PFSK-1 (cell line): ENCODE measurements around the gene SH3PXD2A.

Source experiments
- FOXP2 ChIP-seq: optimal IDR thresholded peaks from 2 replicates; pipeline ENCODE3; 2011; ENCODE audit warnings: borderline replicate concordance, control low read depth, inconsistent platforms; ENCODE audit not compliant: insufficient read depth; ENCODE audit errors: extremely low read length, extremely low read depth
- POLR2AphosphoS5 ChIP-seq: IDR thresholded peaks from 2 replicates; pipeline ENCODE4 v1.6.1; 2012; ENCODE audit warnings: low read depth, mild to moderate bottlenecking, control low read depth, low read length, moderate library complexity
- SIN3A ChIP-seq: IDR thresholded peaks from 2 replicates; pipeline ENCODE4 v1.6.1; 2012; ENCODE audit warnings: mild to moderate bottlenecking, low read length, moderate library complexity, borderline replicate concordance; ENCODE audit not compliant: insufficient read depth
- TAF1 ChIP-seq: IDR thresholded peaks from 2 replicates; pipeline ENCODE4 v1.6.1; 2012; ENCODE audit warnings: low read length, control low read depth, borderline replicate concordance; ENCODE audit not compliant: insufficient read depth
- TF ChIP-seq, protein P1 (sequence below), 2 experiments: IDR thresholded peaks; 2 replicates each; pipeline versions ENCODE4 v1.6.1 to v1.8.0; 2011 to 2012; ENCODE audit warnings: low read depth in 2 of 2, low read length in 2 of 2, control low read depth in 1 of 2, inconsistent platforms in 1 of 2, mild to moderate bottlenecking in 1 of 2, moderate library complexity in 1 of 2; ENCODE audit not compliant: insufficient read depth in 1 of 2

SH3PXD2A gene

DNA sequence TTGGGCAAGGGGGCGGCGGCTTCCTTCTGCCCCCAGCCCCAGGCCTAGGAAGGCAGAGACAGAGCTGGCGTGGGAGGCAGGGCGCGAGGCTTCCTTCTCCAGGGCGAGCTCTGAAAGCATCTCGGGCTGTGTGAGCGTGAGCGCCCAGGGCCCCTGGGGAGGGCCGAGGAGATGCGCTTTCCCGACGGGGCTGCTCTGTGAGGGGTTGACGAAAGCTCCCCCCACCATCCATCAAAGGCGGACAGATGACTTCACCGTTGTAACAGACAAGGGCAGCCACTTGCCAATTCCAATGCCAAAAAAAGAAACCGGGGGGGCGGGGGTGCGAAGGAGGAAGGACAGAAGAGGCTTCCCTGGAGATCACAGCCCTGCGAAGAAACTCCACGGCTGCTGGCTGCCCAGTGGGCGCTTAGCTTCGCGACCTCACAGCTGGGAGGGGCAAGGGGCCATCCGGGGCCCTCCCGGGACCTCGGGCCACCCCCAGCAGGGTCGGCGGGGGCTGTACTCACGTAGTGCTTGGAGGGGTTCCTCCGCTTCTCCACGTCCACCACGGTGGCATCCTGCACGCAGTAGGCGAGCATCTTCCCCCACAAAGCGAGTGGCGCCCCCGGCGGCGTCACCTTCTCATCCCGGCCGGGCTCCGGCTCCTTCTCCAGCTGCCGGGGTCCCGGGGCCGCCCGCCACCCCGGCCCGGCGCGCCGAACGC lies 537 bp downstream of the SH3PXD2A start:
- TF ChIP-seq POLR2AphosphoS5 (no peak), FOXP2 (no peak), SIN3A (no peak), TAF1 (no peak)
- TF ChIP-seq, protein P1, sequence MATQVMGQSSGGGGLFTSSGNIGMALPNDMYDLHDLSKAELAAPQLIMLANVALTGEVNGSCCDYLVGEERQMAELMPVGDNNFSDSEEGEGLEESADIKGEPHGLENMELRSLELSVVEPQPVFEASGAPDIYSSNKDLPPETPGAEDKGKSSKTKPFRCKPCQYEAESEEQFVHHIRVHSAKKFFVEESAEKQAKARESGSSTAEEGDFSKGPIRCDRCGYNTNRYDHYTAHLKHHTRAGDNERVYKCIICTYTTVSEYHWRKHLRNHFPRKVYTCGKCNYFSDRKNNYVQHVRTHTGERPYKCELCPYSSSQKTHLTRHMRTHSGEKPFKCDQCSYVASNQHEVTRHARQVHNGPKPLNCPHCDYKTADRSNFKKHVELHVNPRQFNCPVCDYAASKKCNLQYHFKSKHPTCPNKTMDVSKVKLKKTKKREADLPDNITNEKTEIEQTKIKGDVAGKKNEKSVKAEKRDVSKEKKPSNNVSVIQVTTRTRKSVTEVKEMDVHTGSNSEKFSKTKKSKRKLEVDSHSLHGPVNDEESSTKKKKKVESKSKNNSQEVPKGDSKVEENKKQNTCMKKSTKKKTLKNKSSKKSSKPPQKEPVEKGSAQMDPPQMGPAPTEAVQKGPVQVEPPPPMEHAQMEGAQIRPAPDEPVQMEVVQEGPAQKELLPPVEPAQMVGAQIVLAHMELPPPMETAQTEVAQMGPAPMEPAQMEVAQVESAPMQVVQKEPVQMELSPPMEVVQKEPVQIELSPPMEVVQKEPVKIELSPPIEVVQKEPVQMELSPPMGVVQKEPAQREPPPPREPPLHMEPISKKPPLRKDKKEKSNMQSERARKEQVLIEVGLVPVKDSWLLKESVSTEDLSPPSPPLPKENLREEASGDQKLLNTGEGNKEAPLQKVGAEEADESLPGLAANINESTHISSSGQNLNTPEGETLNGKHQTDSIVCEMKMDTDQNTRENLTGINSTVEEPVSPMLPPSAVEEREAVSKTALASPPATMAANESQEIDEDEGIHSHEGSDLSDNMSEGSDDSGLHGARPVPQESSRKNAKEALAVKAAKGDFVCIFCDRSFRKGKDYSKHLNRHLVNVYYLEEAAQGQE (IDR thresholded peaks at IDR 0.05; ENCODE audit: insufficient read depth in 1 of 2, low read depth in 2 of 2, low read length in 2 of 2): no peak

DNA sequence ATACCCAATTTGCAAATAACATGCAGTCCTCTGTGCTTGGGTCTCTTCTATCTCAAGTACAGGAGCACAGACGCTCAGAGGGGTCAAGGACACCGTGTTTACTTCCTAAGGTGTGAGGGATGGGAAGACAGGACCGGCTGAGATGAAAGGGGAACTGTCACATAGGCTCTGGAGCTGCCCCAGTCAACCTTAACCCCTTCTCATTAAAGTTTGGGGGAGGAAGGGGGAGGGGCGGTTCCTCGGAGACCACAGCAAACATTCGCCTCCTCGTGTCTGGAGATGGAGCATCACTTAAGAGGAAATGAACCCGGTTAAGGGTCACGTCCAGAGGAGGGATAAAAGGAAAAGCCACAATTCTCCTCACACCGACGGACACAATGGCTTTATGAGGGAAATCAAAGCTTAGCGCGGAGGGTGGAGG lies 1.1 kb downstream of the SH3PXD2A start:
- TF ChIP-seq FOXP2 (no peak), TAF1 (no peak), POLR2AphosphoS5 (no peak), SIN3A (no peak)
- TF ChIP-seq, protein P1 (IDR thresholded peaks at IDR 0.05; ENCODE audit: insufficient read depth in 1 of 2, low read depth in 2 of 2, low read length in 2 of 2): no peak

DNA sequence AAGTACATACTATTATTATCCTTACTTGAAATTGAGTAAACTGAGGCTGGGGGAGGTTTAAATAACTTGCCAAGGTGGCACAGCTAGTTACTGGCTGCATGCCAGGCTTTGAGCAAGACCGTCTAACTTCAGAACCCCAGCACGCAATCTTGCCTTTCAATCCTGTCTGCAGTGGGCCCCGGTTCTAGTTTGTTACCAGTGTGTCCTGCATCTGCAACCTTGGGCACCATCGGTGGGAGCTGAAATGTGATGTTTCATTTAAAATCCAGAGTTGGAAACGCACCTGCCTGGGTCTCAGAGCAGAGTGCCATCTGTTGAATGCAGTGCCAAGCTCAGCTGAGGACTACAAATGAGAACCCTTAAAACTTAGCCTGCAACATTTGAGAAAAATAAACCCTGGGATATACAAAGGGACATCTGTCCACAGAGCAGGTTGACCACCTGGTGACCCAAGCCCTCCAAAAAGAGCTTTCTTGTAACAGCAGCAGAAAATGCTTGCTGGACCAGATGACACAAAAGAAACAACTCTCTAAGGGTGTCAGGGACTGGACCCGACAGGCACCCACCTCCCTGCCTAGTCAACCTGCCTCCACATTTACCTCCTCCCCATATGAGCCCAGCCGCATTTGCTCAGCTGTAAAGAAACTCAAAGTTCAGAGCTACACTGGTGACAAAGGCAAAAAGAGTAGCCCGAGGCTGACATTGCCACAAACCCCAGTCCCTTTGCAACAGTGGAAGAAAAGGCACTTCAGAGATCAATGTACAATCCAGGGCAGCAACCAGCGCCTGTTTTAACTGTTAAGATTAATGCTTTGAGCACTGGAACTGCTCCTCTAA lies 1.7 kb downstream of the SH3PXD2A start:
- TF ChIP-seq FOXP2 (no peak), TAF1 (no peak), POLR2AphosphoS5 (no peak), SIN3A (no peak)
- TF ChIP-seq, protein P1 (IDR thresholded peaks at IDR 0.05; ENCODE audit: insufficient read depth in 1 of 2, low read depth in 2 of 2, low read length in 2 of 2): no peak

DNA sequence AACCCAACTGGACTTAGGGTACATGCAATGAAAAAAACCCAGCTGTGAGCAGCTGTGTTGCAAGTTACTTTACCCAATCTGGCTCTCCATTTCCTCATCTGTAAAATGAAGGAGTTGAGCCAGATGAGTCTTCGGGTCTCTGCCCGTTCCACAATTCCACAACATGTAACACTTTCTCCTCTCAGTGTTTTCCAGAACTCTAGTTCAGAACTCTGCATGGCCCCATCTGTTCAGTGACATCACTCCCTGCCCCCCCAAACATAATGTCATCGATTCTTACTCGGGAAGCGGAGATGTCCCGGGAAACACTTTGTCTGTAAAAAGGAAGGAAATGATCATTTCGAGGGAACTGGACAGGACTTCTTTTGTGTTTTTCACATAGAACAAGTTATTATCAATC lies 2.5 kb downstream of the SH3PXD2A start:
- no peak for TF ChIP-seq POLR2AphosphoS5
- no peak for TF ChIP-seq TAF1
- TF ChIP-seq, protein P1 (IDR thresholded peaks at IDR 0.05; ENCODE audit: insufficient read depth in 1 of 2, low read depth in 2 of 2, low read length in 2 of 2): no peak
- TF ChIP-seq SIN3A: no peak
- TF ChIP-seq FOXP2: no peak
